IMR-90 (cell line): ENCODE data around the gene MMRN1. TPM values are rescaled to one million over a fixed set of nuclear protein-coding genes. Genes with fewer than 3 reads are reported as not detected.

ENCODE experiments used
- ATAC-seq: fragments of 200-7000 bp; cut with Tn5 transposase; 2 replicates; pipeline ENCODE4 v1.9.1; 2020; ENCODE audit warnings: low read depth, mild to moderate bottlenecking, moderate library complexity
- BruUV-seq: library from RNA; stranded (reverse); fragments of 400-500 nt; replicated peaks from 2 replicates; lab custom pipeline; 2021; lab: Mats Ljungman, UMichigan
- CTCF ChIA-PET: fragments of 300-600 bp; formaldehyde crosslinking; extraction: SDS; loops from one replicate; lab custom pipeline; 2021; ENCODE audit warnings: antibody characterized with exemption; lab: Yijun Ruan, JAX
- POLR2A ChIA-PET: fragments of 300-600 bp; sonication (Branson Sonifier 250); formaldehyde crosslinking; loops from one replicate; lab custom pipeline; 2022; ENCODE audit warnings: antibody characterized with exemption; ENCODE audit not compliant: unreplicated experiment; lab: Charles Lee
- DNase-seq: peaks from one replicate; pipeline ENCODE4 v3.0.0; 2013
- H2AFZ ChIP-seq: replicated peaks from 2 replicates; pipeline ENCODE3; 2013; ENCODE audit warnings: low read length, mild to moderate bottlenecking; ENCODE audit not compliant: poor library complexity
- H2AK5ac ChIP-seq: 2 replicates; pipeline ENCODE4 v1.6.1; 2013; ENCODE audit warnings: low read depth, low read length, inconsistent platforms
- H2AK9ac ChIP-seq: replicated peaks from 2 replicates; pipeline ENCODE3; 2013; ENCODE audit warnings: mild to moderate bottlenecking, low read depth, low read length, moderate library complexity; ENCODE audit not compliant: poor library complexity
- H2BK120ac ChIP-seq: 2 replicates; pipeline ENCODE4 v1.6.1; 2013; ENCODE audit warnings: low read depth, low read length, inconsistent platforms
- H2BK15ac ChIP-seq: 3 replicates; pipeline ENCODE4 v1.6.1; 2013; ENCODE audit warnings: low read depth, low read length, inconsistent platforms
- H2BK20ac ChIP-seq: 2 replicates; pipeline ENCODE4 v1.6.1; 2013; ENCODE audit warnings: low read depth, mild to moderate bottlenecking, inconsistent platforms, low read length, moderate library complexity
- H2BK5ac ChIP-seq: 2 replicates; pipeline ENCODE4 v1.6.1; 2013; ENCODE audit warnings: mild to moderate bottlenecking, low read depth, low read length, inconsistent platforms; ENCODE audit not compliant: poor library complexity, severe bottlenecking
- H3K14ac ChIP-seq: replicated peaks from 2 replicates; pipeline ENCODE4 v1.6.1; 2013; ENCODE audit warnings: low read depth, low read length, inconsistent platforms
- H3K18ac ChIP-seq: 2 replicates; pipeline ENCODE4 v1.6.1; 2013; ENCODE audit warnings: low read depth, low read length, control low read depth
- H3K23ac ChIP-seq: 2 replicates; pipeline ENCODE4 v1.6.1; 2013; ENCODE audit warnings: low read depth, low read length, inconsistent platforms
- H3K27ac ChIP-seq: 2 replicates; pipeline ENCODE4 v1.5.1; 2013; ENCODE audit warnings: mild to moderate bottlenecking, control low read depth, low read length; ENCODE audit not compliant: insufficient read depth
- H3K27me3 ChIP-seq: 2 replicates; pipeline ENCODE4 v1.6.1; 2013; ENCODE audit warnings: low read length; ENCODE audit not compliant: control insufficient read depth, insufficient read depth
- H3K36me3 ChIP-seq: 2 replicates; pipeline ENCODE4 v1.6.1; 2013; ENCODE audit warnings: low read length, mixed read lengths; ENCODE audit not compliant: control insufficient read depth, insufficient read depth
- H3K4ac ChIP-seq: 2 replicates; pipeline ENCODE4 v1.6.1; 2013; ENCODE audit warnings: low read depth, low read length, inconsistent platforms
- H3K4me1 ChIP-seq: 2 replicates; pipeline ENCODE4 v1.6.1; 2013; ENCODE audit warnings: low read length, mixed read lengths; ENCODE audit not compliant: control insufficient read depth, insufficient read depth
- H3K4me2 ChIP-seq: 2 replicates; pipeline ENCODE4 v1.6.1; 2013; ENCODE audit warnings: low read depth, mild to moderate bottlenecking, control low read depth, low read length, moderate library complexity
- H3K4me3 ChIP-seq: 2 replicates; pipeline ENCODE4 v1.5.1; 2013; ENCODE audit warnings: low read depth, mild to moderate bottlenecking, control low read depth, low read length, moderate library complexity; ENCODE audit not compliant: insufficient read depth
- H3K56ac ChIP-seq: 2 replicates; pipeline ENCODE4 v1.6.1; 2013; ENCODE audit warnings: low read length, inconsistent platforms; ENCODE audit not compliant: insufficient read depth; ENCODE audit errors: extremely low read depth
- H3K79me1 ChIP-seq, 2 experiments: 2 replicates each; pipeline ENCODE4 v1.6.1; 2013; ENCODE audit warnings: low read length in 2 of 2, inconsistent platforms in 1 of 2, low read depth in 1 of 2
- H3K9ac ChIP-seq: 2 replicates; pipeline ENCODE4 v1.6.1; 2013; ENCODE audit warnings: low read depth, low read length, control low read depth
- H3K9me1 ChIP-seq: 2 replicates; pipeline ENCODE4 v1.6.1; 2013; ENCODE audit warnings: low read length, inconsistent platforms; ENCODE audit not compliant: insufficient read depth
- H3K9me3 ChIP-seq: 2 replicates; pipeline ENCODE4 v1.6.1; 2013; ENCODE audit warnings: low read length; ENCODE audit not compliant: control insufficient read depth, insufficient read depth
- H4K20me1 ChIP-seq: 2 replicates; pipeline ENCODE4 v1.6.1; 2013; ENCODE audit warnings: low read length, inconsistent platforms; ENCODE audit not compliant: insufficient read depth
- H4K5ac ChIP-seq: 2 replicates; pipeline ENCODE4 v1.6.1; 2013; ENCODE audit warnings: mild to moderate bottlenecking, low read depth, low read length, control low read depth
- H4K8ac ChIP-seq, 2 experiments: 2 replicates each; pipeline ENCODE4 v1.6.1; 2013; ENCODE audit warnings: low read depth in 2 of 2, low read length in 2 of 2, control low read depth in 1 of 2, inconsistent platforms in 1 of 2
- H4K91ac ChIP-seq: 2 replicates; pipeline ENCODE4 v1.6.1; 2013; ENCODE audit warnings: low read depth, low read length, inconsistent platforms; ENCODE audit not compliant: insufficient read depth
- BHLHE40 ChIP-seq: fragments of 150-350 bp; IDR thresholded peaks from 2 replicates; pipeline ENCODE4 v1.6.1; 2016; ENCODE audit warnings: mild to moderate bottlenecking, low read depth, low read length
- CEBPB ChIP-seq: IDR thresholded peaks from 2 replicates; pipeline ENCODE4 v1.6.1; 2012; ENCODE audit warnings: low read depth, low read length, improper control_type of control experiment
- CHD1 ChIP-seq: IDR thresholded peaks from 2 replicates; pipeline ENCODE4 v1.6.1; 2012; ENCODE audit warnings: low read depth, low read length, improper control_type of control experiment
- CTCF ChIP-seq: conservative IDR thresholded peaks from 2 replicates; pipeline ENCODE4 v1.5.1; 2012; ENCODE audit warnings: mild to moderate bottlenecking, low read depth, low read length, improper control_type of control experiment
- FOS ChIP-seq: fragments of 150-350 bp; IDR thresholded peaks from 2 replicates; pipeline ENCODE4 v1.6.1; 2016; ENCODE audit warnings: low read depth, low read length
- MAZ ChIP-seq: IDR thresholded peaks from 2 replicates; pipeline ENCODE4 v1.6.1; 2012; ENCODE audit warnings: low read depth, mild to moderate bottlenecking, low read length, improper control_type of control experiment, moderate library complexity, borderline replicate concordance
- MXI1 ChIP-seq: IDR thresholded peaks from 2 replicates; pipeline ENCODE4 v1.6.1; 2012; ENCODE audit warnings: low read depth, mild to moderate bottlenecking, low read length, moderate library complexity, borderline replicate concordance
- NFE2L2 ChIP-seq: fragments of 150-350 bp; IDR thresholded peaks from 2 replicates; pipeline ENCODE4 v1.6.1; 2016; ENCODE audit warnings: low read depth, mild to moderate bottlenecking, low read length
- POLR2A ChIP-seq: IDR thresholded peaks from 2 replicates; pipeline ENCODE4 v1.6.1; 2012; ENCODE audit warnings: mild to moderate bottlenecking, low read depth, low read length
- RAD21 ChIP-seq: IDR thresholded peaks from 2 replicates; pipeline ENCODE4 v1.6.1; 2012; ENCODE audit warnings: low read length, improper control_type of control experiment
- RCOR1 ChIP-seq: IDR thresholded peaks from 2 replicates; pipeline ENCODE4 v1.6.1; 2012; ENCODE audit warnings: mild to moderate bottlenecking, low read length, improper control_type of control experiment; ENCODE audit not compliant: insufficient replicate concordance
- RFX5 ChIP-seq: IDR thresholded peaks from 2 replicates; pipeline ENCODE4 v1.8.0; 2012; ENCODE audit warnings: low read depth, mild to moderate bottlenecking, low read length, moderate library complexity
- SMC3 ChIP-seq: fragments of 150-350 bp; IDR thresholded peaks from 2 replicates; pipeline ENCODE4 v1.6.1; 2016; ENCODE audit warnings: low read depth, mild to moderate bottlenecking, antibody characterized with exemption, low read length, moderate library complexity
- WGBS, 2 experiments: methylation state at CpG; one replicate each; pipeline versions ENCODE4 v1.1.5 to v1.1.7; 2013; ENCODE audit warnings: missing lambda C conversion rate in 2 of 2; ENCODE audit not compliant: insufficient read length in 1 of 2; ENCODE audit errors: extremely low coverage in 2 of 2; 5-methylcytosine and 5-hydroxymethylcytosine counted together
- dilution Hi-C: fragments of 300-500 bp; cut with HindIII; formaldehyde crosslinking; loops from one replicate; pipeline ENCODE4 v1.14.3; 2018; ENCODE audit warnings: low sequenced_read_pairs; ENCODE audit not compliant: unreplicated experiment
- in situ Hi-C: fragments of 300-500 bp; cut with MboI; formaldehyde crosslinking; loops from 3 replicates; pipeline ENCODE4 v1.14.3; 2019; ENCODE audit warnings: low sequenced_read_pairs, inconsistent platforms, mixed read lengths
- intact Hi-C: fragments of 100-400 bp; cut with micrococcal nuclease; formaldehyde crosslinking; loops from 2 replicates; pipeline ENCODE4 v1.10.0; 2022
- polyA plus RNA-seq, 3 experiments: library from polyadenylated mRNA; depleted of rRNA; stranded (reverse); fragments of >200 nt; gene quantifications; 2 replicates each; pipeline ENCODE4 v1.2.3, GENCODE V29; 2012; ENCODE audit warnings: low replicate concordance in 1 of 3
- total RNA-seq: library from RNA; depleted of rRNA; stranded (reverse); fragments of >200 nt; gene quantifications from 2 replicates; pipeline ENCODE4 v1.2.3, GENCODE V29; 2012
- TF ChIP-seq, protein P1 (sequence below): fragments of 150-350 bp; IDR thresholded peaks from 2 replicates; pipeline ENCODE4 v1.6.1; 2017; ENCODE audit warnings: mild to moderate bottlenecking, antibody characterized with exemption, low read length, low read depth
- TF ChIP-seq, protein P2 (sequence below): fragments of 150-350 bp; IDR thresholded peaks from 2 replicates; pipeline ENCODE4 v1.6.1; 2016; ENCODE audit warnings: low read depth, mild to moderate bottlenecking, low read length, moderate library complexity, borderline replicate concordance

Gene MMRN1
- total and polyA plus RNA-seq, 2 of the 4 experiments (the other 2 are of a cell fraction): not detected

GRCh38 chr4:89897867-89898266 lies 3.2 kb downstream of the MMRN1 start:
- BruUV-seq: no TSS peak
- Histone ChIP-seq H4K5ac (no peak overlapping the region), H2BK20ac (no peak overlapping the region), H2AK9ac (no peak overlapping the region), H4K8ac (no peak overlapping the region), H3K23ac (no peak overlapping the region), H3K56ac (no peak overlapping the region), H3K27me3 (no peaks in the 10 kb centered on the region; the same call in none of the 2 replicates), H3K4me2 (no peak overlapping the region), H3K4me1 (no peaks in the 10 kb centered on the region), H2AFZ (no peak overlapping the region), H3K9me1 (no peaks in the 10 kb centered on the region), H3K27ac (no peak overlapping the region), H4K20me1 (no peaks in the 10 kb centered on the region), H2BK120ac (no peak overlapping the region), H3K4me3 (no peak overlapping the region), H3K36me3 (no peaks in the 10 kb centered on the region), H2BK15ac (no peak overlapping the region), H3K79me1 (no peaks in the 10 kb centered on the region), H3K4ac (no peak overlapping the region), H3K18ac (no peak overlapping the region), H3K9me3 (no peaks in the 10 kb centered on the region), H4K91ac (no peak overlapping the region), H3K14ac (no peak overlapping the region), H2AK5ac (no peak overlapping the region), H3K9ac (no peak overlapping the region), H2BK5ac (no peak overlapping the region)
- no CpG with 5 or more reads among the region's 1 CpG for WGBS, 2 experiments
- ATAC-seq (no peak), DNase-seq (no peak)
- ChIA-PET CTCF (interaction anchor here (0.9 kb wide), 1 partner anchor 239 kb away, joined by 4 read pairs; no protein-coding TSS in a partner anchor), POLR2A (no interaction called here)
- TF ChIP-seq POLR2A (no peak), CEBPB (no peak), RAD21 (no peak), CHD1 (no peak), MXI1 (no peak), RCOR1 (no peak), NFE2L2 (no peak), CTCF (no peak), BHLHE40 (no peak), RFX5 (no peak), MAZ (no peak), FOS (no peak), SMC3 (no peak)
- TF ChIP-seq, protein P1, sequence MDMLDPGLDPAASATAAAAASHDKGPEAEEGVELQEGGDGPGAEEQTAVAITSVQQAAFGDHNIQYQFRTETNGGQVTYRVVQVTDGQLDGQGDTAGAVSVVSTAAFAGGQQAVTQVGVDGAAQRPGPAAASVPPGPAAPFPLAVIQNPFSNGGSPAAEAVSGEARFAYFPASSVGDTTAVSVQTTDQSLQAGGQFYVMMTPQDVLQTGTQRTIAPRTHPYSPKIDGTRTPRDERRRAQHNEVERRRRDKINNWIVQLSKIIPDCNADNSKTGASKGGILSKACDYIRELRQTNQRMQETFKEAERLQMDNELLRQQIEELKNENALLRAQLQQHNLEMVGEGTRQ: no peak
- TF ChIP-seq, protein P2, sequence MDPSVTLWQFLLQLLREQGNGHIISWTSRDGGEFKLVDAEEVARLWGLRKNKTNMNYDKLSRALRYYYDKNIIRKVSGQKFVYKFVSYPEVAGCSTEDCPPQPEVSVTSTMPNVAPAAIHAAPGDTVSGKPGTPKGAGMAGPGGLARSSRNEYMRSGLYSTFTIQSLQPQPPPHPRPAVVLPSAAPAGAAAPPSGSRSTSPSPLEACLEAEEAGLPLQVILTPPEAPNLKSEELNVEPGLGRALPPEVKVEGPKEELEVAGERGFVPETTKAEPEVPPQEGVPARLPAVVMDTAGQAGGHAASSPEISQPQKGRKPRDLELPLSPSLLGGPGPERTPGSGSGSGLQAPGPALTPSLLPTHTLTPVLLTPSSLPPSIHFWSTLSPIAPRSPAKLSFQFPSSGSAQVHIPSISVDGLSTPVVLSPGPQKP: no peak
- in situ Hi-C loops: loop anchor here (10.0 kb wide), 1 partner anchor 243 kb away; no protein-coding TSS in a partner anchor
- intact Hi-C loops: no loop called here
- dilution Hi-C loops: no loop called here
